ENCODE data around the gene JAZF1.

The JAZF1 gene

DNA sequence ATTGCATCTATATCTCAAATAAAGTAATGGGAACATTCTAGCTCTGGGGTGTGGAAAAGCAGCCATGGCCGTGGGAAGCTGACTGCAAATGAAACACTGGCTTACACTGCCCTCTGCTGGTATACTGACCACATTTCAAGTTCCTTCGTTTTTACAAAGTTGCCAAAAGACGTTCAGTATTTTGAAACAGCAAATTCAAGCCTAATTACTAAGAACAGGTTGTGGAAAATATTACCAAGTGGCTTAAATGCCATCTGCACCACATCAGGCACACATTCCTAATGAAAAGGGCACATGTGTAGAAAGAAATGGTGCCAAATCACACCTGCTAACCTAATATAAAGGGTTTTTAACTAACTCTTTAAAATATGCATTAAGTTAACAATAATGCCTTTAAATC lies 83.9 kb downstream of the JAZF1 start:
- DNase-seq: peak; percentile 49

DNA sequence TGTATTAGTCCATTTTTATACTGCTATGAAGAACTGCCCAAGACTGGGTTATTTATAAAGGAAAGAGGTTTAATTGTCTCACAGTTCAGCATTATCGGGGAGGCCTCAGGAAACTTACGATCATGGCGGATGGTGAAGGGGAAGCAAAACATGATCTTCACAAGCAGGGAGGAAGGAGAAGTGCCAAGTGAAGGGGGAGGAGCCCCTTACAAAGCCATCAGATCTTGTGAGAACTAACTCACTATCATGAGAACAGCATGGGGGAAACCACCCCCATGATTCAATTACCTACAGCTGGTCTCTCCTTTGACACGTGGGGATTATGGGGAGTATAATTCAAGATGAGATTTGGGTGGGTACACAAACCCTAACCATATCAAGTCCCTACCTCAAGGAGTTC lies 85.4 kb downstream of the JAZF1 start:
- no peak for DNase-seq

DNA sequence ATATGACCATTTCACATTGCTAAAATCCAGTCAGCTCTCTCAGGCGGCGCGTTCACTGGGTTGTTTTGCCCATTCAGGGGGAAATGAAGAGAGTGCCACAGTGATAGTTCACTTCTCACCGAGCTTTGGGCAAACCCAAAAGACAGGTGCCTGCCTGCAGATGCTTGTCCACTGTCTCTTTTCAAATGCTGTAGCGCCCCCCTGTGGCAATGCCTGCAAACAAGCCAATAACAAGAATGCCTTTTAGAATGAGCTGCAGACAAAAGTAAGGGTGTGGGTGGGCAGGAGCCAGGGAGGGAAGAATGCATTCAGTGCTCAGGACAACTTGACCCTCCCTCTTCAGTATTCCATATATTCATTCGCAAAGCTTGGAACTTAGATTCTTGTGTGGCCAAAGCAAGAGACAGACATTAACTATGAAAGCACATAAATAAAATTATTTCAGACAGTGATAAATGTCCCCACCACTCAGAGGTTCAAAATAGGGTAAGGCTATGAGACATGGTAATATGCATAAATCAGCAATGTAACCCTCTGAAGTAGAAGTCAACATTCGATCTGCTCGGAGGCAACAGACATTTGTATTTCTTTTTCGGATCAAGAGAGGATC lies 86.9 kb downstream of the JAZF1 start:
- DNase-seq: peak; percentile 78

DNA sequence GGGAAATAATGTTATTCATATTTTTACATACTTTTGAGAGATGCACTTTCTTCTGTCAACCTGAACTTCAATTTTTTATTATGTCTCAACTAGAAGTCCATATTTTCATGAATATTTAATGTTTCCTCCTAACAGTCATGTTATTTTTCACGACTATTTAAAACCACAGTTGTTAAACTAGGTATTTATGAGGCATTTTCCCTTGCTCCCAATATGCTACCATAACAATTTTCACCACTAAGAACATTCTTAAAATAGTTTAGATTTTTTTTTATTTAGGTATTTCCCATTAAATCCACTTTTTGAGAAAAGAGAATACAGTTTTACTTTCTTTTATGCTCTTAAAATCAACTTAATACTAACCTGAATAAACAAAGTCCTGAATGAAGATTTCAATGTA lies 89.4 kb downstream of the JAZF1 start:
- no peak for DNase-seq

DNA sequence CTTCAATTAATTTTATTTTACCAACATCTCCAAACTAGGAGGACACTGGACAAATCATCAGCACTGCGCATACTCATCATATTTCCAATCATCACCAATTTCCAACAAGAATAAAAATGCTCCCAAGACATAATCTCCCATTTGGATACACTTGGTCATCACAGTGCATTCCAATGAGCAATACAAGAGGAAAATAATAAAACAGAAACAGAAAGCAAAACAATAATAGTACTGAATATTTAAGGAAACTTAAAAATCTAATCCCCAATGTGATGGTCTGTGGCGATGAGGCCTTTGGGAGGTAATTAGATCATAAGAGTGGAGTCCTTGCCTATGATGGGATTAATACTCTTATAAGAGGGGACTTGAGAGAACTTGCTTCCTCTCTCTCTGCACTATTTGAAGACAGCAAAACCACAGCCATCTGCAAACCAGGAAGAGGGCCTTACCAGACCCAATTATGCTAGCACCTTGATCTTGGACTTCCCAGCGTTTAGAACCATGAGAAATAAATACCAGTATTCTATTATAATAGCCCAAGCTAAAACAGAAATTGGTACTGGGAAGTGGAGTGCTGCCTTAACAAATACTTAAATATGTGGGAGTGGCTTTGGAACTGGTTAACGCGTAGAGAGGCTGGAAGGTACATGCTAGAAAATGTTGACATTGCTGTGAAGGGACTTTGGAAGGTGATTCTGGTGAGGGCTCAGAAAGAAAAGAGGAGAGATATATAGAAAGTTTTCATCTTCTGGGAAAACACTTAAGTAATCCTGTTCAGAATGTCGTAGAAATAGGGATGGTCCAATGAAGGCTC lies 91.5 kb downstream of the JAZF1 start:
- no peak for DNase-seq

DNA sequence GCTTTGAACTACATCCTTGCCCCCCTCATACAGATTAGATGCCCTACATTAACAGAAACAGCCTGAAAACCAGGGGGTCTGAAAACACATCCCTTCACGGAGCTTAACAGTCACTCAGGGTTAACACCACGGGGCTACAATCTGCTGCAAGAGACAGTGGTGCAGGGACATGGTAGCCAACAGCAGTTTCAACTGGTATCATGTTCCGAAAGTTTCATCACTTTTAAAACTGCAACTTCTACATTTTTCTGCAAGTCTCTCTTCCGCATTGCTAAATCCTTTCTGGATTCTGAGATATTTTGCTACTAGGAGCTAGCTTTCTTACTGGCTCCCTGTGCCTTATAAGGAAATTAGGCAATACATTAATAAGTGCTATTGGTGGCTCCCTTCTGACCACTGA lies 92.6 kb downstream of the JAZF1 start:
- DNase-seq: no peak

DNA sequence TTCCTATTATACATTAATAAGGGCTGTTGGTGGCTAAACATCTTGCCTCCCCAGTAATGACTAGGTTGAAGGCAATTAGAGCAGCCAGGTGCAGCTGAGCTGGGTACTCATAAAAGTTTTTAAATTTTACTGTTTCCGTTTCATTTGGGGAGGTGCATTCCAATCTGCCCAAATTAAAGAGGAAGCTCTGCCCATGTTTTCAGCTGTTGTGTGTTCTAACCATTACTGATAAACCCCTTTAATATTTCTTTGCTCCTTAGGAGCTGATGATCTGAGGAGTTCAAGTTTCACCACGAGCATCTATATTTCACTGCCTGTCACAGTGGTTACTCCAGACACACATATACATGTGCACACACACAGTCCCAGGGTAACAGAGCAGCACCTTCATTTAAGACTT lies 94.4 kb downstream of the JAZF1 start:
- DNase-seq: no peak

DNA sequence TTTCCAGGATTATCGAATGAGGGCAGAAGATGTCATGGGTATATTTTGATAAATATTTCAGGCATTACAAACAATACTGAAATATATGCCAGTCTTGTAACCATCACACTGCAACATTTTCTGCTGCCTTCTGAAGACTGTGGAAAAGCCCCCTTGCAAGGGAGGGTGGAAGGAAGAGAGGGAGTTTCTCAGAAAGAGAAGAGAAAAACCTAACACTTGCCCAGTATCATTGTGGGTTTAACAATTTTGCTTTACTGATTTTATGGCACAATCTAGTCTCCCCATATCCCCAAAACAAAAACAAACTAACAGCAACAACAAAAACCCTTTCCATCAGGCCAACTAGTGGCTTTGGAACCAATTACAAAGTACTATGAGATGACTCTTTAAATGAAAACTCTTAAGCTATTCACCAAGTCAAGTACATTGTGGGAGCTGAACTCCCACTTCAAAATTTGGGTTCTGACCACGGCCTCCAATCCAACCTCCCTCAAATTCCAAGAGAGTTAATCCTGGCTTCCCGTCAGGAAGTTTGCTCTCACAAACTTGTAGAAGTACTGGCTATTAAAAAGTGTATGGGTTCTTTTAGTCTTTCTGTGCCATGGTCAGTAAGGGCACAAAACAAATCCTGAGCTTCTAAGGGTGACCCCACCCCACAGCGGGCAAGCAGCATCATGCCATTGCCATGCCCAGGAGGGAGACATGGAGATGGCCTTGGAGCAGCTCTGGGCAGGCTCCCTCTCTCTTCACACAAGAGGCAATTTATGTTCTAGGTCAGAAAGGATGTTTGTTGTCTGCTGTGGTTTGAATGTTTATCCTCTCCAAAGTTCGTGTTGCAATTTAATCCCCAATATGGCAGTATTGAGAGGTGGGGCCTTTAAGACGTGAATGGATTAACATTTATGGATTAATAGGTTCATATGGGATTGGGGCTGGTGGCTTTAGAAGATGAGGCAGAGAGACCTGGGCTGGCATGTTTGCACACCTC lies 96.3 kb downstream of the JAZF1 start:
- no peak for DNase-seq

DNA sequence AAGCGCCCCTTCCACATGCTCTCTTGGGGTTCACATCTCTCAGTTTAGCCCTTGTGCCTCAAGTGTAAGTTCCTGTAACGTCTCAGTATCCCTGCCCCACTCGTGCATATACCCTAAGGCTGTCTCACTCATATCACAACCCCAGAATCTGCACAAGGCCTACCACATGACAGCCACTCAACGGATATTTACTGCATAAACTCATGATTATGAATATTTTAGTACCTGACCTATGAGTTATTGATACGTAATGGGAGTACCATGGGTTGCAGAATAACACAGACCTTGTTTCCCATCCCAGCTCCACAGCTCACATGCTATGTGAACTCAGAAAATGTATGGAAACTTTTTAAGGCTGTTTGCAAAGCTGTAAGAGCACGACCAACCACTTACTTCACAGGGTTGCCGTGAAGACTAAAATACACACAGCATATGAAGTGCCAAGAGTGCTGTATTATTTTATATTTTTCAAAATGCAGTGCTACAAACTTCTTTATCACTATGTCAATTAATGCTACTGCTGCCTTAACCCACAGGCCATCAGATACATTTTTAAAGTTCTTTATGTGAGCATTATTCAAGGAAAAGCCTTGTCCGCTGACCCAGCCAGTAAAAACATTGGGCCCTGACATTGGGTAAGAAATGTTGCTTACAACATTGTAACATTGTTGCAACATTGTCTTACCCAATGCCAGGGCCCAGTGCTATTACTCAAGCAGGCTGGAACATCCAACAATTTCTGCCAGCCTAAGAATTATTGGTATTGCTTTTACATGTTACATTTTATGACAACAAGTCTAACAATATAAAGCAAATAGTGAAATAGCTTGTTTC lies 97.2 kb downstream of the JAZF1 start:
- no peak for DNase-seq

DNA sequence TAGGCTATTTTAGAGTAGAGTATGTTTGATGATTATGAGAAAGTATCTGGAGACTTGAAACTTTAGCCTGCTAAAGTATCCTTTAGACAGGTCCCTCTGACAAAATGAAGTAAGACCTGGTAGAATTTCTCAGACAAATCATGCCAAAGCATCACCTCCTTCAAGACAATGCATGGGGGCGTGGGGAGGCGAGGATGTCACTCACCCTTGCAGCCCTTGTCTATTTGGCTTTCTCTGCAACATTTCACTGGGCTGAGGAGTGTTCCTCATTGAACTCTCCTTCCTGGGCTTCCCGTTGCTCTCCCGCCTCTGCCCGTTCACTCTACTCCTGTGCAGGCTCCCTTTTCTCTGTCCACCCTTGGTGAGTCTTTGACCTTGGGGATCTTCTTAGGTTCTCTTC lies 98.5 kb downstream of the JAZF1 start:
- DNase-seq: no peak

DNA sequence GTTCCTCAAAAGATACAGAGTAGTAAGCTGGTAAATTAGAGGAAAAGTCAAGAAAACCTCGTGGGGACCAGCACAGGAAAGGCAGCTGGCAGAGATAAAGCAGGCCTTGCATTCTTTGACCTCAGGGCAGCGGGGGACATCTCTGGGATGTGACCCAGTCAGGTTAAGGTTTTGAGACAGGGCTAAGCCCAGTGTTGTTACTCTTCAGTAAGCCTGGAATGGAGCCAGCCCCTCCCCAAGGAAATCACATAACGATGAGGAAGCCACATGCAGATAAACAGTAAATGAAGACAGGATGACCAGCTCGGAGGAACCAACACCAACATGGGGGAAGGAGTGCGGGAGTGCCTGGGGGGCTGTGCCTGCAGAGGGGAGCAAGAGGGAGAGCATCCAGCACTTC lies 99.6 kb downstream of the JAZF1 start:
- DNase-seq: no peak

DNA sequence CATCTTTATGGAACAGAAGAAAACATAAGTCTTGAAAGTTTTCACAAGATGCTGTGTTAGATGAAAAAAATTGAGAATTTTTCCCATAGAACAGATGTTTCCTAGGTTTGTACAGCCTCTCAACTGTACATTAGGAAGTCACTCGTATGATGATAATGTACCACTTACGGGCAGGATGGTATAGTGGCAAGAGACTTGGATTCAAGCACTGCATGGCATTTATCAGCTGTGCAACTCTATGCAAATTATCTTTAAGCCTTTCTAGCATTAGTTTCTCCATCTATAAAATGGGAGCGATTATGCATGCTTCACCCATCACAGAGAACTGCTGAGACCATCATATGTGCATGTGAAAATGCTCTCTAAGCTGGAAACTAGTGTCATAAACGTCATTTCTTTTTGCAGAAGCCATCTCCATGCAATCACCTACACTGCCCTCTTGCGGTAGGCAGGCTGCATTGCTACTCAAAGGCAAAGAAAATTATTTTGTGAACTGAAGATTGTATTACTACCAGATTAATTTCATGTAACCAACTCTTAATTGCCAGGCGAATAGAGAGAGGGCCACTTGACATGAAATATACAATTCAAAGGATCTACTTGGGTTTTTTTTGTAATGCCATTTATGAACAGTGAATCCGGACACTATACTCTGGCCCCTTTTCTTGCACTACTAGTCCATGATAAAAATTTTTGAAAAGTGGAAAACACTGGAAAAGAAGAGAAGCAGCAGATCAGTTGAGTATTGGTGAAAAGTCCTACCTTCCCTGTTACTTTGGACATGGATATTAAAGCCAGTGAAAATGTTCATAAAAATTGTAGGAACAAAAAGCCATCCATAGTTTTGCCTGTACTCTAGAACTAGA lies 102.3 kb downstream of the JAZF1 start:
- DNase-seq: peak; percentile 65

DNA sequence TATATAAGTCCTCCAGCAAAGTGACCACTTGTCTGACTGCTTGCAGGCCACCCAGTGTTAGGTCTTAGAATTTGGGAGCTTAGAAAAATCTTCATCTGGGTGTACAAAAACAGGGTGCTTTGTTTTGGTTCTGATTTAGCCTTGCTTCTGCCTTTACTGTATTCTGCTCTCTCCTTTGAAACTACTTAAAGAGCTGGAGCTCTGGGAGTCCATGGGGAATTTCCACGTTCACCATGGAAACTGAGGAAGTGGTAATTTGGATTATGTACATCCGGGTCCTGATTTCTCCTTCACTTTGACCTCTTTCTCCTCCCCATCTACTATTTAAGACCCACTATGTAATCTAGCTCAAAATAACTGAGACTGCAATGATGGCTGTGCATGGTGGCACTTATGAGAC lies 103.0 kb downstream of the JAZF1 start:
- no peak for DNase-seq

DNA sequence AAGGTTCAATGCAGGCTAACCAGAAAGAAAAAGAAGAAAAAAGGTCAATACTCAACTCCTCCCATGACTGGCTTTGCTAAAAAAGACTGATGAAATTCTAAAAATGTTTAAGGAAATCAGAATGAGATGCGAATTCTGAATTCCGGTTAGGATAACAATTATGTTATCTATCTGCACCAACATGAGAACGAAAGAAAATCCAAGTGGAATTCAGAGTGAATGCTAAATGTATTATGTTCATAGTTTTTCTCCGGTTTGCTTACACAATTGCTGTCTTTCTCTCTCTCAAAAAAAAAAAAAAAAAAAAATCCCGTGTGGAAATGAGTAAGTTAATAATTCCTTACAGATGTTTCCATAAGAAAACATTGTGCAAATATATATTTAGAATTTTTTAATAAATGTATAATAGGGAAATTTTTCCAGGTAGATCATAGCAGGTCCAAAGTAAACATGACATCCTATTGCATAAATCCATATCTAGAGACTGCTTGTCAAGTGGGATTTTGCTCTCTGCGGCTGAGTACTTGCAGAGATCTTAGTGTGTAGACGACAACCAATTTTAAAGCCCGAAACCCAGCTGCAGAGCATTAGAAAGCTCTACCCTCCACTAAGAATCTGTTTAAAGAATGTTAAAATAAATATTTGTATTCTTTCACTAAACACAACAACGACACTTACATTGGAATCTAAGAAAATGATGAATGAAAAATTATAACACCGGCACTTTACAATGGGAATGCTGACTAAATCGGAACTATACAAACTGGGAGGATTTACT lies 104.0 kb downstream of the JAZF1 start:
- no peak for DNase-seq

DNA sequence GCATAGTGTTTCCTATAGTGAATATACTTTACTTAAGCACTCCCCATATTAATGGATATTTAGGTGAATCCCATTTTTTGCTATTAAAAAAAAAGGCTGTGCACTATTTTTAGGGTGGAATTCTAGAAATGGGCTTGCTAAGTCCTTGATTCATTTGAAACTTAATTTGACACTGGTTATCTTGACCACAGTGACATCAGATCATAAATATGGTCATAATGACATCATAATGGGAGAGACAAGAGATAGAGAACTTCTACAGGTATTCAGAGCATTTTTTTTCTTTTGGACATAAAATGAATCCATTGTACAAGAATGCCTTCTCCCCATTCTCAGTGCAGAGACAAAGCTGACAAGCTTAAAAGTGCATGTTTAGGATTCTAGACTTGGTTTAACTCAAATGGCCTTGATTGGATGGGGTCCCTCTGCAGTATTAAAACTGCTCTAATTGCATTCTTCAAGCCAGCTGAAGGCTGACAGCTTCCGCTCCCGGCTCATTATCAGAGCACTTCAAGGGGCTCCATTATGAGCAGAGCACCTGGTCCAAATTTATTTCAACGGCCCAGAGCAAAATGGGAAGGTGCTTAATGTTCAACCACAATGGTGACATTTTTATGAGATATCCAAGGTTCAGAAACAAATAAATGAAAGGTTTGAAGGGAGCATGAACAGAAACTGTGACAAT lies 104.8 kb downstream of the JAZF1 start:
- DNase-seq: no peak

DNA sequence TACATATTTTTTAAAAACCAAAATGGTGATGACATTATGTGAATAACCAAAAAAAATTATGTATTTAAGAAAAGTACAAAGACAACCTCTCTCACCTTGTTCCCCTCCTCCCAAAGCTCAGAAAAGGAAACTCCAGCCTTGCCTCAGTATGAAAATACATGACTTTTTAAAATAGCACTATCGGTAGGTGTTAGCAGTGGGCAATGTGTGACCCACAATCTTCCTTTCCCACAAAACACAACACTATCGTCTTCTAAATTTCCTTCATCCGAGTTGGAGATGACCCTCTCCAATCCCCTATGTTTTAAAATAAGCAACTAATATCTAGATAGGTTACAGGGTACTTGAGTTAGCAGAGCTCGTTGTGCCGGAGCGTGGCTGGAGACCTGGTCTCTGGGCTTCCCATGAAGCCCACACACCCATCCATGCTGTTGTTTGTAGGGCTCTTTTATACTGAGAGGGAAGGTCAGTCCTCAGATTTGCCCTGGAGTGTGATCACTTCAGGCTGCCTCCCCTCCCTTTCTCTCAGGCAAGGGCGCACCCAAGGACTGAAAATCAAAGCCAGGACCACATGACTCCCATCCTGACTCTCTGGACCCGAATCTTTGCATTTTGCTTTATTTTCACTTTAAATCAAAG lies 107.6 kb downstream of the JAZF1 start:
- DNase-seq: no peak

DNA sequence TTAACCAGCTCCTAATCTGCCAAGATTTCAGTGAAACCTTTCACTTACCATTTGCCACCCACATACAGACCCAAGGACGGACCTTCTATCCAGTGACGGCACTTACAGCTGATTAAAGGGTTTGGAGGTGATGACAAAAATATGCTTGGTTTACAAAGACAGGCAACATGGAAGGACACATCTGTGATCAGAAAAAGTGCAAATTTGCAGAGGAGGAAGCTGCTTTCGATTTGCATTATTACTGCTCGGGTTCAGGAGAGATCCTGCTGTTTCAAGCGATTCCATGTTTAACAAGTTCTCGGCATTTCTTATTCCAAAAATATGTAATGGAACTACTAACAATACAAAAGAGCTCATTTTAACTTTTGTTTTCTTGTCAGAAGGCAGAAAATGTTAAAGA lies 109.0 kb downstream of the JAZF1 start:
- no peak for DNase-seq

DNA sequence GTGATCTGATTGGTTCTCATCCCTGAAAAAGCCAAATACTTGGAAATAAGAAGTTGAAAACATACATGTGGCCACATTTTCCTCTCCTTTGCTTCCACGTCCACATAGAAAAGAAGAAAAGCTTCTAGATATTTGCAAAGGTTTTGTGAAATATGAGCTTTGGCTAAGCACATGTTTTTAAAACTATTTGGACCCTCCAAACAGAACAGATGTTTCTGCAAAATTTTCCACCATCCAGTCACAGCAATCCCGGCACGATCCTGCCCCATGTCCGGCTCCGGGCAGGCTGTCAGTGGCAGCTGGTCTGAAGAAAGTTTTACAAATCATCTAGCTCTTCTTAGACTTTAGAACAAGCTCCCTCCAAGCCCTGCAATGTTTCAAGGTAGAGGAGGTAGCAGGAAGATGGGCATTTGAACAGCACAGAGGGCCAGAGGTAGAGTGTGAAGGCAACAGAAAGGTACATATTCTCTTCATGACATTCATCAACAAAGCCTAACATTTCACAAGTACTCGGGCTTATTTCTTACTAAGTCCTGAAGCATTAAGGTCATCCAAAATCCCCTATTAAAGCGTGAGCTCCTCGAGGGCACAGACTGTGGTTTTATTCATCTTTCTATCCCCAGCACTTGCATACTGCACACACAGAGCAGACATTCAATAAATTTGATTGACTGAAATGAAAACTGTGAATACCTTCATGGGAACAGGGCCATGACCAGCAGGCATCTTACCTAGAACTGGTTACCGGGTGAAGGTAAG lies 110.1 kb downstream of the JAZF1 start:
- DNase-seq: no peak

DNA sequence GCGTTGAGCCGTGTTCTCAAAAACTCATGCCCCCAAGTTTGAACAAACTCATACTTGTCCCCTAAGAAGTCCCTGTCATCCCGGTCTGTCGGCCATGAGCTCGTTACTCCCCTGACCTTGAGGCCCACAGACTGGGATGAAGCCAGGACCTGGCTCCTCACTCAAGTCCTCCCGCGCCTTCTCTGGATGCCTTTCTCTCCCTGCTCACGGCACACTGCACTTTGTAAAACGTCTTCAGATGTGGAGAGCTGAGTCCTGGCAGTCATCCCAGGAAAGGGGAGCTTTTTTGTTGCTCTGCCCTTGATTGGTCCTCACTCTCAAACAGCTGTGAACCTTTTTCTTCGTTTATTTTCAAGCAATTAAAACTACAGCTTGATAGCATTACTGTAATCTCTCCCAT lies 110.8 kb downstream of the JAZF1 start:
- no peak for DNase-seq

All from stimulated activated CD4-positive, alpha-beta T cell treated with anti-CD3 and anti-CD28 coated beads, Interleukin-15, amount 100 ng/mL, for 24 hours (primary cell).